H7 (cell line): ENCODE results near the gene USF2. TPM values are rescaled to one million over a fixed set of nuclear protein-coding genes. Genes with fewer than 3 reads are reported as not detected.
A peak's percentile ranks its signal among the peaks of the same experiment; 100 is the strongest.
"Not testable (repeated sequence)": the region's sequence is repeated elsewhere in the genome, so short reads cannot be mapped to it uniquely, and the experiment has no call there.

ENCODE experiments used
- DNase-seq: peaks from one replicate; pipeline ENCODE4 v3.0.0; 2012
- H3K27me3 ChIP-seq: 2 replicates; pipeline ENCODE4 v1.6.0; 2011; ENCODE audit warnings: mild to moderate bottlenecking, low read length; ENCODE audit not compliant: control insufficient read depth, insufficient read depth
- H3K36me3 ChIP-seq: replicated peaks from 2 replicates; pipeline ENCODE4 v1.5.1; 2011; ENCODE audit warnings: low read length; ENCODE audit not compliant: control insufficient read depth, insufficient read depth
- H3K4me3 ChIP-seq: 2 replicates; pipeline ENCODE4 v1.5.1; 2011; ENCODE audit warnings: low read depth, mild to moderate bottlenecking, control low read depth, low read length, moderate library complexity; ENCODE audit not compliant: insufficient read depth
- total RNA-seq: library from RNA; depleted of rRNA; stranded (reverse); fragments of >200 nt; shearing (Covaris generic); gene quantifications from 2 replicates; pipeline ENCODE4 v1.2.3, GENCODE V29; 2014; rRNA removed

USF2 gene
- 79.3 and 91.7 TPM in 2 replicates for total RNA-seq

- DNase-seq: peak; percentile 95
- Histone ChIP-seq H3K27me3 (no peaks in the 10 kb centered on the region), H3K36me3 (peaks cover 30% of the 10 kb centered on the region), H3K4me3 (peak within 1 kb of the TSS; percentile 59)
Observed at GRCh38 chr19:35268536-35269437, at the start of gene USF2. Gene USF2 (plus strand): TSS chr19:35268962. CDS start chr19:35269102, 140 bp downstream.

- DNase-seq: no peak
- Histone ChIP-seq H3K27me3 (no peaks in the 10 kb centered on the region), H3K36me3 (no peaks in the 10 kb centered on the region), H3K4me3 (no peak overlapping the region)
Observed at GRCh38 chr19:35219008-35219407, 49.8 kb upstream of the USF2 start.

- H3K36me3 ChIP-seq: no peaks in the 10 kb centered on the region
- DNase-seq: peak; percentile 35
- H3K4me3 ChIP-seq: no peak overlapping the region
- no peaks in the 10 kb centered on the region for H3K27me3 ChIP-seq
Observed at GRCh38 chr19:35220315-35220921, 48.3 kb upstream of the USF2 start.

- H3K36me3 ChIP-seq, H3K4me3 ChIP-seq, H3K27me3 ChIP-seq, DNase-seq: not testable (repeated sequence)
Observed at GRCh38 chr19:35220973-35221590, 47.7 kb upstream of the USF2 start.

GRCh38 chr19:35222373-35223015 lies 46.3 kb upstream of the USF2 start:
- Histone ChIP-seq H3K4me3 (no peak overlapping the region), H3K27me3 (no peaks in the 10 kb centered on the region), H3K36me3 (no peaks in the 10 kb centered on the region)
- DNase-seq: no peak

GRCh38 chr19:35223084-35223790 lies 45.5 kb upstream of the USF2 start:
- no peak for DNase-seq
- Histone ChIP-seq H3K4me3 (no peak overlapping the region), H3K36me3 (no peaks in the 10 kb centered on the region), H3K27me3 (no peaks in the 10 kb centered on the region)

GRCh38 chr19:35223862-35224505 lies 44.8 kb upstream of the USF2 start:
- no peak for DNase-seq

GRCh38 chr19:35224681-35225571 lies 43.8 kb upstream of the USF2 start:
- H3K4me3 ChIP-seq: peak overlapping the region; percentile 12
- no peaks in the 10 kb centered on the region for H3K27me3 ChIP-seq
- peak; percentile 84 for DNase-seq
- no peaks in the 10 kb centered on the region for H3K36me3 ChIP-seq

More at GRCh38 chr19:35223862-35224505, 44.8 kb upstream of the USF2 start:
- Histone ChIP-seq H3K27me3 (no peaks in the 10 kb centered on the region), H3K4me3 (no peak overlapping the region), H3K36me3 (no peaks in the 10 kb centered on the region)

- no peak for DNase-seq
- Histone ChIP-seq H3K4me3 (no peak overlapping the region), H3K27me3 (no peaks in the 10 kb centered on the region), H3K36me3 (no peaks in the 10 kb centered on the region)
Observed at GRCh38 chr19:35225951-35226350, 42.8 kb upstream of the USF2 start.

- Histone ChIP-seq H3K36me3 (no peaks in the 10 kb centered on the region), H3K4me3 (no peak overlapping the region), H3K27me3 (no peaks in the 10 kb centered on the region)
- DNase-seq: no peak
Observed at GRCh38 chr19:35226748-35227147, 42.0 kb upstream of the USF2 start.

- Histone ChIP-seq H3K36me3 (no peaks in the 10 kb centered on the region), H3K27me3 (no peaks in the 10 kb centered on the region), H3K4me3 (no peak within 1 kb of the TSS)
- peak; percentile 37 for DNase-seq
Observed at GRCh38 chr19:35228177-35228930, 40.4 kb upstream of the USF2 start, which contains the start of gene FAM187B. Gene FAM187B (minus strand): TSS chr19:35228739. CDS start chr19:35228680, 59 bp downstream.

GRCh38 chr19:35229601-35230000 lies 39.2 kb upstream of the USF2 start:
- no peaks in the 10 kb centered on the region for H3K27me3 ChIP-seq
- DNase-seq: no peak
- H3K4me3 ChIP-seq: no peak overlapping the region
- H3K36me3 ChIP-seq: no peaks in the 10 kb centered on the region
